Keratinocyte (primary cell): Measurements from ENCODE around the gene TNFRSF4.

Experiments
- CTCF ChIP-seq, 3 experiments: IDR thresholded peaks in 1 of 3; conservative IDR thresholded peaks in 1 of 3; optimal IDR thresholded peaks in 1 of 3; 2 replicates in 2 of 3; 3 replicates in 1 of 3; pipeline versions ENCODE3 to v1.5.1; 2011; ENCODE audit warnings: low read length in 3 of 3, mild to moderate bottlenecking in 3 of 3, moderate library complexity in 2 of 3, control low read depth in 1 of 3, inconsistent platforms in 1 of 3; ENCODE audit not compliant: insufficient read depth in 2 of 3; ENCODE audit errors: extremely low read depth in 1 of 3
- EZH2 ChIP-seq: IDR thresholded peaks from one replicate; pipeline ENCODE4 v1.6.1; 2012; ENCODE audit warnings: inconsistent platforms, mild to moderate bottlenecking, low read length, moderate library complexity

DNA sequence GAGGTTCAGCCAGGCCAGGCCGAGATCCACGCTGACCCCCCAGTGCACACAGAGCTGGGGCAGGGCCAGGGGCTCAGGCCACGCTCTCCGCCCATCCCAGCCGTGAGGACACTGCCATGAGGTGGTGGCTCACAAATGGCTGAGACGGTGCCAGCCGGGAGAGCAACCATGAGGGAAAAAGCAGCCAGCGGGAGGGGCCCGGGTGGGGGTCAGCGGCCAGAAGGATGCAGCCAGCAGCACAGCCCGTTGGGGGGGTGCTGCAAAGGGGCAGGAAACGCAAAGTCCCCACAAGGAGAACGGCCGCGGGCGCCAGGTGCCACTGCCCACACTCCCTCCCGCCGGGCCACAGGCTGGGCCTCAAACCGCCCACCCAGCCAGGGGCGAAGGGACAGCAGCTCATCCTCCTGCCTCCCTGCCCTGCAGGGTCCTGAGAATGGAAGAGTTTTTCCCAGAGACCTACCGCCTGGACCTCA lies 32.0 kb downstream of the TNFRSF4 start:
- TF ChIP-seq CTCF (optimal IDR thresholded peaks at IDR 0.05 in 1 of 3, IDR thresholded peaks at IDR 0.05 in 1 of 3, conservative IDR thresholded peaks at IDR 0.05 in 1 of 3; ENCODE audit: extremely low read depth in 1 of 3, insufficient read depth in 2 of 3, low read length in 3 of 3) (no peak), EZH2 (no peak)
